GM19452 (cell line): ENCODE measurements around the gene DAB2IP.

Source experiments
- ATAC-seq: cut with Tn5 transposase; IDR thresholded peaks from one replicate; pipeline ENCODE4 v1.9.1; 2021; ENCODE audit not compliant: unreplicated experiment

DAB2IP gene

GRCh38 chr9:121625590-121625989 lies 25.8 kb upstream of the DAB2IP start:
- ATAC-seq = no peak

- no peak for ATAC-seq
Observed at GRCh38 chr9:121626012-121626411, 25.4 kb upstream of the DAB2IP start.

GRCh38 chr9:121627427-121627826 lies 24.0 kb upstream of the DAB2IP start:
- ATAC-seq = no peak

- no peak for ATAC-seq
Observed at GRCh38 chr9:121628401-121628800, 23.0 kb upstream of the DAB2IP start.

GRCh38 chr9:121631115-121631514 lies 20.3 kb upstream of the DAB2IP start:
- no peak for ATAC-seq

GRCh38 chr9:121631978-121632418 lies 19.4 kb upstream of the DAB2IP start:
- ATAC-seq = no peak

GRCh38 chr9:121633119-121633714 lies 18.2 kb upstream of the DAB2IP start:
- ATAC-seq = no peak

DNA sequence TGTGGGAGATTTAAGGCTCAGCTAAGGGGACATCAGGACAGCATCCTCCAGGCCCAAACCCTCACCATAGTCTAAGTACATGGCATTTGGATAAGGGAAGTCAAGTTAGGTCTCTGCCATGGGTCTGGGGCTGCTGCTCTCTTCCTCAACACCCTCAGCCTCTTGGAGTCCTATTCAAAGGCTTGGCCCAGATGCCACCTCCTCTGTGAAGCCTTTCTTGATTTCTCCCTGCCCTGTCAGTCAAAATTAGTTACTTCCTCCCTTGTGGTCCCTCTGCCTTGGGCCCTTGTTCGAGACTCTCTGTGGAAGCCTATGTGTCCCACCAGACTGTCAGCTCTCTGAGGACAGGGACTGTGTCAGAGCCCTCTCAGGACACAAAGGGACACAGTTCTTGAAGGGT lies 17.7 kb upstream of the DAB2IP start:
- ATAC-seq = no peak

DNA sequence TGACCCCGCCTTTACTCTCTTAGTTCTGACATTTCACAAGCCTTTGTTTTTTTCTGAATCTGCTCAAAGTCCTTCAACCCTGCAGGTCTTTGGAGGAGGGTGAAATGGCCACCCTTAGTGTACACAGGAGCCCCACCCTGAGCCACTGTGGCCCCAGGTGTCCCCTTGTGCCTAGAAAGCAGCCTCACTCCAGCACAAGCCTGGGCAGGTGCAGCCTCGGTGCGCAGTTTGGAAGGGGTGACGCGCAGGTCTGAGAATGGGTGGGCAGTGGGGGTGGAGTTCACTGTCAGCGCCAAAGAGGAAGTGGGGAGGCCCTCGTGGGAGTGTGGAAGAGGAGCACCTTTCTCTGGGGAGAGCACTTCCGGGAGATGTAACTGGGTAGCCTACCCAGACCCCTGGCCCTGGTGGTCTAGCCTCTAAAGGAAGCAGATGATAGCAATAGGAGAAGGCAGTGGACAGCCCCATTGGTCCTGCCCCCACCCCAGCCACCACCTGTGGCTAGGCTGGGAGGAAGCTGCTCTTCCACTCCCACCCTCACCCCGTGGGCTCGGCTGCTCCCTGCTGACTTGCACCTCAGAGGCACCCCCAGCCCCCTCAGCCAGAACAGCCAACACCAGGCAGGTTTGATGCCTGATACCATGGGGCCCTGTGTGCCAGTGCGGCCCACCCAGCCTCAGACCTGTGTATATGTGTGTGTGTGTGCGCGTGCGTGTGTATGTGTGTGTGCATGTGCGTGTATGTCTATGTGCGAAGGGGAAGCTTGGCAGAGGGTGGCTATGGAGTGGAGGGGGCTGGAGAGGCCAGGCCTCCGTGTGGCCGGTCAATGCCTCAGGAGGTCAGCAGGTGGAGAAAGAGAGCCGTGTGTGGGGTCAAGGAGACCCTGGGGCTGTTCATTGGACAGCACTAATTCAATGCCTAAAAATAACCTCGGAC lies 16.8 kb upstream of the DAB2IP start:
- no peak for ATAC-seq

DNA sequence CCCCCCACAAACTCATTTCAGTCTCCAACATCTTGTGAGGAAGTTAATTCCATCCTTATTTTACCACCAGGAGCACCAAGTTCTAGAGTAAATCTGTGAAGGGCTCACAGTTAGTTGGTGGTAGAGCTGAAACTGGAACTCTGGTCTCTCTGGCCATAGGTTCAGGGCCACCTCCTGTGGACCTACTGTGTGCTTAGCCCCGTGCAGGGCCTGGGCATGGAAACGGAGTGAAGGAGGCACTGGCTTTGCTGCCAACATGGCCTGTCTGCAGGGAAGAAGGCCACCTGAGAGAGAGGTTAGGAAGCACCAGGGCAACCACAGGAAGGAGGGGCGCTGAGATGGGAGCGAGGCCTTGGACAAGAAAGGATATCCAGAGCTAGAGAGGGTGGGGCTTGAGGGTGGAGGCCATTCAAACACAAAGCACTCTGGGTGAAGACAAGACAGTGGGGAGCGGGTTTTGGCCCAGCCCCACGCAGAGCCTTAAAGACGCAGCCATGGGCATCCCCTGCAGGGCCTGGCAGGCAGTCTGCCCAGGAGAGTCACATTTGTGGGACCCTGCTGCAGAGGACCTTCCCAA lies 16.0 kb upstream of the DAB2IP start:
- ATAC-seq = no peak

GRCh38 chr9:121636341-121636865 lies 15.0 kb upstream of the DAB2IP start:
- no peak for ATAC-seq

- ATAC-seq = no peak
Observed at GRCh38 chr9:121636978-121637712, 14.3 kb upstream of the DAB2IP start.

DNA sequence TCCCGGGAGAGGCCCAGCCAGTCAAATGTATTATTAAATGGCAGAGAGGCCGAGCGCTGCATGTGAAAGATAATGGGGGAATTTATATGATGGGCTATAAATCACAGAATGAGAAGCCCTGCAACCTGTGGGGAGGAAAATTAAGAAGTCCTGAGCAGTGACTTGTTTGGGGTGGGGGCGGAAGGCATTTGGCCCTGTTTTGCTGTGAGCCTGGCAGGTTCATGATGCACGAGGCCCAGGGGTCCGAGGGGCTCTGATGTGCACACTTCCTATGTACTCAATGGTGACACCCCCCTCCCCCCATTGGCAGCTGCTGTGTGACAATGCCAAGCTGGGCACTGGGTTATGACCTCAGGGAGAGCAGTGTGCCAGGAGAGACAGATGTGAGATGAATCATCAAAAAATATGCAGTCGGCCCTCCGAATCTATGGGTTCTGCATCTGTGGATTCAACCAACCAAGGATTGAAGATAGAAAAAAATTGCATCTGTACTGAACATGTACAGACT lies 13.7 kb upstream of the DAB2IP start:
- no peak for ATAC-seq

DNA sequence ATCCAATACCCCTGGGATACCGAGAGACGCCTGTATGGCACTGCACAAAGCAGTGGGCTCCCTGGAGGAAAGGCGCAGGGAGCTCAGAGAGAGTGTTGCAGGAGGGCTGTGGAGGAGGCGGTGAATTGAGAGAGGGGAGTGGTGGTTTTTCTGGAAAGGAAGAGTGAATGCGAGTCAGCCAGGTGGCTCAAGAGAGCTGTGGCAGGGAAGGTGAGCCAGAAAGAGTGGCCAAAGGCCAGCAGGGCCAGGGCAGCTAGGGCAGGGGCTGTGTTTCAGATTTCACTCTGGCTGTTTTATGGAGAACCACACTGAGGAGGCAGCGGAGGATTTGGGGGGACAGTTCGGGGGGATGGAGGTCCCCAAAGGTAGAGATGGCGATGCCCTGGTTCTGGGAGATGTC lies 13.0 kb upstream of the DAB2IP start:
- no peak for ATAC-seq

- no peak for ATAC-seq
Observed at GRCh38 chr9:121638901-121639592, 12.4 kb upstream of the DAB2IP start.

GRCh38 chr9:121639619-121640018 lies 11.8 kb upstream of the DAB2IP start:
- ATAC-seq = no peak

- ATAC-seq = no peak
Observed at GRCh38 chr9:121640076-121640475, 11.4 kb upstream of the DAB2IP start.

DNA sequence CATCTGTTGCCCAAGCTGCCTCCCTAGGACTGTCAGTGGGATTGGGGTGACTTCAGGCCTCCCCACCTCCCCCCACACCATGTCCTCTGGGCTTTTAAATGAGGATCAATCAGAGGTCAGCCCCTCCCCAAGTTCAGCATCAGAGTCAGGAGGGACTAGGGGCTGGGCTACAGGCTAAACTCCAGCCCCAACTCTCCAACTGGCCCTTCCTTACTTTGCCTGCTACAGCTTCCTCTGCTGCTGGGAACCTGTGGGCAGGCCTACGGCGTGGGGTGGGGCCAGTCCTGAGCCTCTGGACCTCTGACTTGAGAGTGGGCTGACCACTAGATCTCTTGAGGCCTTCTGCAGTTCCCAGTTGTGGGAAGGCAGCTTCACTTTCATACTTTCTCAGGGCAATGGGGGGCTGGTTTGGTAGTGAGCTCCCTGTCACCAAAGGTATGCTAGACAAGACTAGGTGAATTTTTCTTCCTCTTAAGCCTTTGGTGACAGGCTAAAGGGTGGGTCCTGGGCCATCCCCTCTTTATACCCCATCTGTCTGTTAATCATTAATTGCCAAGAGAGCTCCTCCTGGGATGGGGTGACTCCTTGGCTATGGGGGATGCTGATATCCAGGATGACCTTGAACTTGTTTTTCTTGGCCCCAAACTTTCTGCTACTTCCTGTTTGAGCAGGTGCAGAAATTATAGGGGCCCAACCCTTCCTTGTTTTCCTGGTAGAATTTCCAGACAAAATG lies 10.8 kb upstream of the DAB2IP start:
- ATAC-seq = no peak

GRCh38 chr9:121641224-121641611 lies 10.2 kb upstream of the DAB2IP start:
- no peak for ATAC-seq

DNA sequence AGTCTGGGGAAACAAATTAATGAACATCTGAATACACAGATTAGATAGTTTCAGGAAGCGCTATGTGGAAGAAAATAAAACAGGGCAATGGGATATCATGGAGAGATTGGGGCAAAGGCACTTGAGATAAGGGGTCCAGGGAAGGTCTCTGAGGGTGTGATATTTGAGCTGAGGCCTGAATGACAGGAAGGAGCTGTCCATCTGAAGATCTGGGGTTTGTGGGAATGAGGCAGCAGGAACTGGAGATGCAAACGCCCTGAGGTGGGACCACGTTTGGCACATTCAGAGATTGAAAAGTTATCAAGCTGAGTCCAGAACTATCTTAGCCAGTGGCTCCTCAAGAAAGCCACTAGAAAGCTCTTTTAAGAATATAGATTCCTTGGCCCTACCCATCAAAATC lies 8.7 kb upstream of the DAB2IP start:
- no peak for ATAC-seq
